ENCODE data around the gene GRM7. TPM values are rescaled to one million over a fixed set of nuclear protein-coding genes. Genes with fewer than 3 reads are reported as not detected.

GRM7 gene
- total and polyA plus RNA-seq, 2 donors (not counting 1 experiment from before 2014, with no cell fraction given), result not detected

GRCh38 chr3:7567160-7567559 is 706.2 kb downstream of the GRM7 start:
- no peak for TF ChIP-seq EZH2 (IDR thresholded peaks at IDR 0.05; ENCODE audit: low read length, missing control alignments)
- TF ChIP-seq CTCF (conservative IDR thresholded peaks at IDR 0.05 in 1 of 2, IDR thresholded peaks at IDR 0.05 in 1 of 2; ENCODE audit: low read depth in 1 of 2, low read length in 2 of 2), result no peak
- H3K9ac ChIP-seq (ENCODE audit: insufficient read depth, low read length), result no peak overlapping the region
- no peaks in the 10 kb centered on the region for H3K27me3 ChIP-seq (ENCODE audit: control insufficient read depth, insufficient read depth, low read length)
- no peaks in the 10 kb centered on the region for H3K36me3 ChIP-seq (ENCODE audit: control insufficient read depth, insufficient read depth, low read length)
- H4K20me1 ChIP-seq (ENCODE audit: control insufficient read depth, extremely low read depth, insufficient read depth, low read length), result no peaks in the 10 kb centered on the region
- H3K4me2 ChIP-seq (ENCODE audit: extremely low read depth, insufficient read depth, low read length), result no peak overlapping the region
- no peaks in the 10 kb centered on the region for H3K79me2 ChIP-seq (ENCODE audit: control insufficient read depth, insufficient read depth, low read length)
- H3K4me3 ChIP-seq (replicated peaks in 1 of 4; ENCODE audit: control extremely low read depth in 1 of 4, insufficient read depth in 1 of 4, low read depth in 3 of 4, low read length in 4 of 4), result no peak overlapping the region
- H3K4me1 ChIP-seq (ENCODE audit: control insufficient read depth, extremely low read depth, insufficient read depth, low read length), result no peaks in the 10 kb centered on the region
- no peak for DNase-seq (ENCODE audit: low read depth in 2 of 2)
- H3K27ac ChIP-seq (ENCODE audit: insufficient read depth, low read length), result no peak overlapping the region
- no peaks in the 10 kb centered on the region for H3K9me3 ChIP-seq (ENCODE audit: control insufficient read depth, insufficient read depth, low read depth, low read length)
- H2AFZ ChIP-seq (ENCODE audit: low read length), result no peak overlapping the region

- Histone ChIP-seq H3K9ac (ENCODE audit: insufficient read depth, low read length) (no peak overlapping the region), H3K9me3 (ENCODE audit: control insufficient read depth, insufficient read depth, low read depth, low read length) (no peaks in the 10 kb centered on the region), H3K27me3 (ENCODE audit: control insufficient read depth, insufficient read depth, low read length) (no peaks in the 10 kb centered on the region), H3K4me1 (ENCODE audit: control insufficient read depth, extremely low read depth, insufficient read depth, low read length) (no peaks in the 10 kb centered on the region), H3K79me2 (ENCODE audit: control insufficient read depth, insufficient read depth, low read length) (no peaks in the 10 kb centered on the region), H3K36me3 (ENCODE audit: control insufficient read depth, insufficient read depth, low read length) (no peaks in the 10 kb centered on the region), H4K20me1 (ENCODE audit: control insufficient read depth, extremely low read depth, insufficient read depth, low read length) (no peaks in the 10 kb centered on the region), H3K27ac (ENCODE audit: insufficient read depth, low read length) (no peak overlapping the region), H3K4me2 (ENCODE audit: extremely low read depth, insufficient read depth, low read length) (no peak overlapping the region), H2AFZ (ENCODE audit: low read length) (no peak overlapping the region), H3K4me3 (replicated peaks in 1 of 4; ENCODE audit: control extremely low read depth in 1 of 4, insufficient read depth in 1 of 4, low read depth in 3 of 4, low read length in 4 of 4) (no peak overlapping the region)
- TF ChIP-seq CTCF (conservative IDR thresholded peaks at IDR 0.05 in 1 of 2, IDR thresholded peaks at IDR 0.05 in 1 of 2; ENCODE audit: low read depth in 1 of 2, low read length in 2 of 2) (no peak), EZH2 (IDR thresholded peaks at IDR 0.05; ENCODE audit: low read length, missing control alignments) (no peak)
- no peak for DNase-seq (ENCODE audit: low read depth in 2 of 2)
Measured at GRCh38 chr3:7568526-7569184, 707.7 kb downstream of the GRM7 start.

GRCh38 chr3:7573330-7573729 is 712.4 kb downstream of the GRM7 start:
- no peak overlapping the region for H2AFZ ChIP-seq (ENCODE audit: low read length)

More at GRCh38 chr3:7573330-7573729, 712.4 kb downstream of the GRM7 start:
- Histone ChIP-seq H3K36me3 (ENCODE audit: control insufficient read depth, insufficient read depth, low read length) (no peaks in the 10 kb centered on the region), H3K4me3 (replicated peaks in 1 of 4; ENCODE audit: control extremely low read depth in 1 of 4, insufficient read depth in 1 of 4, low read depth in 3 of 4, low read length in 4 of 4) (no peak overlapping the region), H3K27ac (ENCODE audit: insufficient read depth, low read length) (no peak overlapping the region), H4K20me1 (ENCODE audit: control insufficient read depth, extremely low read depth, insufficient read depth, low read length) (no peaks in the 10 kb centered on the region), H3K9ac (ENCODE audit: insufficient read depth, low read length) (no peak overlapping the region), H3K9me3 (ENCODE audit: control insufficient read depth, insufficient read depth, low read depth, low read length) (no peaks in the 10 kb centered on the region), H3K4me2 (ENCODE audit: extremely low read depth, insufficient read depth, low read length) (no peak overlapping the region), H3K4me1 (ENCODE audit: control insufficient read depth, extremely low read depth, insufficient read depth, low read length) (no peaks in the 10 kb centered on the region), H3K27me3 (ENCODE audit: control insufficient read depth, insufficient read depth, low read length) (no peaks in the 10 kb centered on the region), H3K79me2 (ENCODE audit: control insufficient read depth, insufficient read depth, low read length) (no peaks in the 10 kb centered on the region)
- TF ChIP-seq EZH2 (IDR thresholded peaks at IDR 0.05; ENCODE audit: low read length, missing control alignments) (no peak), CTCF (conservative IDR thresholded peaks at IDR 0.05 in 1 of 2, IDR thresholded peaks at IDR 0.05 in 1 of 2; ENCODE audit: low read depth in 1 of 2, low read length in 2 of 2) (no peak)
- peak in 1 of 2 donors; percentile 50 for DNase-seq (ENCODE audit: low read depth in 2 of 2)
